NCI-H1092 treated with DMSO at 0.1 percent for 48 hours (cell line): ENCODE measurements around the gene PTPRH.
"Not testable (repeated sequence)": the region's sequence is repeated elsewhere in the genome, so short reads cannot be mapped to it uniquely, and the experiment has no call there.

Source experiments
- DNase-seq: peaks from one replicate; lab custom pipeline; 2025; lab: John Stamatoyannopoulos, UW

Gene PTPRH

DNA sequence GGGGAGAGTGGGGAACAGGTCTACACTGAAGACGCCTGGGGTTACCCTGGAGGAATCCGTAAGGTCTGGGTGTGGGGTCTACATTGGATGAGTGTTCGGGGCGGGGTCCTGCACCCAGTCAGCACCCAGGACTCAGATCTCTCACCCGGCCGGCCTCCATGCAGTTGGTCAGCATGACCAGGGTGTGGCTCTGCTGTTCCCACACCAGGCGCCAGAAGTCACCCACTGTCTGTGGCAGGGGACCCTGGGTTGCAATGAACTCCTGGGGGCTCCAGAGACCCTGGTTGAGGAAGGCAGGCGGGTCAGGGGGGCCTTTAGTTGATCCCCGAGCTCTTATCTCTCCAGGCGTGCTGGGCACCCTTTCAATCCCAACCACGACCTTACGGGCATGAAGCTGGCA is 23.2 kb downstream of the PTPRH start:
- no peak for DNase-seq

- DNase-seq = no peak
Measured at GRCh38 chr19:55181740-55182139, 27.6 kb downstream of the PTPRH start.

GRCh38 chr19:55179606-55180484 is 29.5 kb downstream of the PTPRH start, which contains the start of gene SYT5:
SYT5 (minus strand) TSS chr19:55180289; CDS start chr19:55179041, 1,248 bp downstream.
- no peak for DNase-seq

- peak; percentile 79 for DNase-seq
Measured at GRCh38 chr19:55178781-55179599, 30.3 kb downstream of the PTPRH start.

DNA sequence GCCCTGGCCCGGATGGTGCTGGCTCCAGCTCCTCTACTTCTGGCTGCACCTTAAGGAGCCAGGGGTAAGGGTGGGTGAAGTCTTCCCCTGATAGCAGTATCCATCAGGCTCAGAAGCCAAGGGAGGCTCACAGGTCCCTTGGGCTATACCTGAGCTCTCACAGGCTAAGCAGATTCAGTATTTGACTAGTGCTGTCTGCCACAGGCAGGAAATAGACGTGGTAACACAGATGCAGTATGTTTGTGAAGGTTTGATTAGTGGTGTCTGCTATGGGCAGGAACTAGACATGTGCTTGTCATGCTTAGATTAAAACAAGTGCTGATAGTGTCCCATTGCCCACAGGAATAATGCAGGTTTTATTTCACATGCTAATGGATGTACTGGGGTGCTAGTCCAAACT is 33.2 kb downstream of the PTPRH start:
- no peak for DNase-seq

DNA sequence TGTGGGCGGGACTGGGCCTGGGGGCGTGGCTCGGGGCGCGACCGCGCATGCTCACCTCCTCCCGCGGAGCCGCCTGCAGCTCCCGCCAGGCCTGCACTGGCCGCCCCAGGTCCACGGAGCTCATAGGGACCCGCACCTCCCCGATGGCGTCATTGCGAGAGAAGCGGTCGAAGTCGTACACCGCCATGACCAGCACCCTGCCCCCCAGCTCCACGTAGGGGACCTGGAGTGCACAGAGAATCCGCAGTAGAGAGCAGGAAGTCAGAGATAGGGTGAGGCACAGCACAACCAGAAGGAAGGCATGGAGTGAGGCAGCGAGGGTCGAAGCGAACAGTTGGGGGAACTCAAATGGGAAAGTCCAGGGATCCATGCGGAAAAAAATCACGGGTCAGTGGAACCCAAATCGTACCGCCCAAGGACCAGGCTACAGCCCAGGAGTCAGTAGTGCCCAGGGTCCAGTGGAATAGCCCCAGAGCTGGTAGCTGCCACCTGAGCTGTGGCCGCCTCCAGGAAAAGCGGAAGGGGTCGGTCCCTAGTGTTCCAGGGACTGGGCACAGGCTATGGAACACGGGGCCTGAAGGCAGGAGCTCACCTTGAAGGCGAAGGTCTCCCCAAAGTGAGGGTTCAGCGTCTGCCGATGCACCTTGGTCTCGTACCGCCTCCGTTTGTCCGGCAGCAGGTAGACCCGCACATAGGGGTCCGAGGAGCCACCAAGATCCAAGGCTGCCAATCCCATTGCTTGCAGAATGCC is 34.0 kb downstream of the PTPRH start:
- DNase-seq = no peak

DNA sequence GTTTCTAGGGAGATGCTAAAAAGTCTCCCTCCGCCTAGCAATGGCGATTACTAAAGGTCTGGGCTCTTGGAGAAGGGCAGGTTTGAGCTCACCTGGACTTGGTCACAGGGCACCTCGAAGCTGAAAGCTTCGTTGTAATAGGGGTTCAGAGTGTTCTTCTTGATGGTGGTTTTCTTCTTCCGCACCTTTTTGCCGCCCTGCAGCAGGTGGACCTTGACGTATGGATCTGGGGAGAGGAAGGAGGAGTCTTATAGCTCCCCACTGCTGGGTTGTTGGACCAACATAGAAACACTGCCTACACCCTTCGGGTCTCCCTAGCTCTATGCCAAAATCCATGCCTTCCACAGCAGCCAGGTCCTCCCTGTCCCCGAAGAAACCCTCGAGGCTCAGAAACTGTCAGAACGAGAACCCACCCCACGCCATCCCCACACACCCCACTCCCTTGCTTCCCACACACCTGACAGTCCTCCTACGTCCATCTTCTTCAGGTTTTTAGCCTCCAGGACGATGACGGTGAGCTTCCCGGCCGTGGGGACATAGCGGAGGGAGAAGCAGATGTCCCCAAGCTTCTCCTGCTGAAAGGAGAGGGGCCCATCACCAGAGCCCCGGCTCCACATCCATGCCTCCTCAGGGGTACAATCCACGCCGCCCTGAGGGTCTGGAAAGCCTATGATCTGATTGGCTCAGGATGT is 34.7 kb downstream of the PTPRH start:
- no peak for DNase-seq

DNA sequence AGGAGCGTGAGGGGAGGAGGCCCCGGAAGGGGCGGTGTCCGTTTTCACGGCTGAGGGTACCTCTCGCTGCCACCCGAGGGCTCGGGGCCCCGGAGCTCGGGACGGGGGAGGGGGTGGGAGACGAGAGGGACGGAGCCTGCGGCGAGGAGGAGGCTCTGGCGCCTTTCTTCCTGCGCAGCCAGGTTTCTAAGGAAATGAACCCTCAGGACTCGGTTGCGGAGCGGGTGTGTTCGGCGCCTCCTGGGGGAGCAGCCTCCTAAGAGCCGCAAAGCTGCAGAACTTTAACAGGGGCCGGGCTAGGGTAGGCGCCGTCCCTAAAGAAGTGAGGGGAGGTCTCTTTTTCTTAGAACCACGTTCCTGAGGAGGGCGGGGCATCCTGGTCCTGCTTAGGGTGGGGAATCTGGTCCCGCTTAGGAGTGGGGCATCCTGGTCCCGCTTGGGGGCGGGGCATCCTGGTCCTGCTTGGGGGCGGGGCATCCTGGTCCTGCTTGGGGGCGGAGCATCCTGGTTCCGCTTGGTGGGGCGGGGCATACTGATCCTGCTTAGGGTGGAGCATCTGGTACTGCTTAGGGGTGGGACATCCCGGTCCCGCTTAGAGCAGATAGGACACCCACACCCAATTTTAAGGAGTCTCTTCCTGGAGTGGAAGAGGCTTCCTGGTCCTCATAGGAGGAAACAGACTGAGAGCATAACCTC is 35.4 kb downstream of the PTPRH start:
- DNase-seq = no peak

DNA sequence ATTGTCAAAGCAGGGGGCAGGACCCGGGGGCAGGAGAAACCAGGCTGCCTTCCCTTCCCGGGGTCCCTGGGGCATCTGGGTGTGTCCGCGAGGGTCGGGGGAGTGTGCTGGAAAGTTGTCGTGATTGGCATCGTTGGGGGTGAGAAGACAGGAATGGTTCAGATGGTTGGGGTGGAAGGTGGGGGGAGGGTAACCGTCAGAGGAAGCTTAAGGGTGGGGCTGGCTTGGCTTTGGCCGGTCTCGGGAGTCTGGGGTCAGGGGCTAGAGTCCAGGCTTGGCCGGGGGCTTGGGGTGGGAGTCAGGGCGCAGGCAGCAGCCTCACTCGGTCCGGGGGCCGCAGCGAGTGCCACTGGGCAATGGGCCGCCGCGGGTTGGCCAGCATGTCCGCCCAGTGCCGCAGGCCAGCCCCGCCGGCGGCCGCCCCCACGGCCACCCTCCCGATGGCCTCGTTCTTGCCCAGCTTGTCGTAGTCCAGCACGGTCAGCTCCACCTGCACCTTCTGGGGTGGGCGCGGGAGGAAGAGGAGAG is 36.1 kb downstream of the PTPRH start:
- DNase-seq = no peak

- DNase-seq = no peak
Measured at GRCh38 chr19:55172741-55173140, 36.6 kb downstream of the PTPRH start.

- DNase-seq = not testable (repeated sequence)
Measured at GRCh38 chr19:55172318-55172717, 37.0 kb downstream of the PTPRH start.

DNA sequence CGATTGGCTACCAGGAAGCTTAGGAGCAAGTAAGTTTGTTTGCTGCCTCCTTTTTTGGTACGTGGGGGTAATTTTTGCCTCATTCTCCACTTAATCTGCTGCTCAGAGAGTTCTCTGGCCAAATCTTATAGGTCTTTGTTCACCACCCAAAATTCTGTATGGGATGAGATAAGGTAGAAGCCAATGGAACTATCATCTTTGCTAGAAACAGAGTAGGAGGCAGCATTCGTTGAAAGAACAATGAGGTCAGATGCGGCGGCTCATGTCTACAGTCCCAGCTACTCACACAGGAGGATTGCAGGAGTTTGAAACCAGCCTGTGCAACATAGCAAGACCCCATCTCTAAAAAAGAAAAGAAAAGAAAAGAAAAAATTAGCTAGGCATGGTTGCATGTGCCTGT is 37.9 kb downstream of the PTPRH start:
- DNase-seq = no peak

- no peak for DNase-seq
Measured at GRCh38 chr19:55169136-55169535, 40.2 kb downstream of the PTPRH start.

DNA sequence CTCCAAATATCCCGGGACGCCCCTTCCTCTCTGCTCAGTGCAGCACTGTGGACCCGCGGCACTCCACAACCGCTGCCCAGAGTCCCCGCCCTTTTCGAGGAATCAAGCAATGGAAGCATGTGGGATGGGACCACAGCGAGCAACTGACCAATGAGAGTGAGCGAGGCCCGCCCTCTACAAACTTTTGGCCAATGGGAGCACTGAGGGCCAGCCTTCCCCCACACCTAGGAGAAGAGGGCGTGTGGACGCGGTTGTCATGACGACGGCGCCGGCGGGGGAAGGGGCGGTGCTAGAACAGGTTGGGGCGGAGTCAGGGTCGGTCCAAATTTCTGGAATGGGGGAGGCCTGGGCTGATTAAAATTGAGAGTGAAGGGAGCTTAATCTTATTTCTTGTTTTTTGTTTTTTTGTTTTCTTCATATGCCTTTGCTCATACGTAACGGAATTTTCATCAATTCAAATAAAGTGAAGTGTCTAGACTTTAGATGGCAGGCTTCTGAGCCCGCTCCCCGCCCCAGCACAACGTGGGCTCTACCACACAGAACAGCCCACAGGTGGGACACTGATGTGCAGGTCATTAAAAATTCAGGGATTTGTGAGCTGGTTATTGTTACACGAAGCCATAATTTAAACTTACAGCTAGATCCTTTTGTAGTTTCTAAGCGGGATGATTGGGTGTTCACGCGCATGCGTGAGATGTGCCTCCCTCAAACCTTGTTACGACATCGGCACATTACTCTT is 42.6 kb downstream of the PTPRH start, which contains the start of gene DNAAF3:
Gene DNAAF3 (minus strand): TSS at position 84 of the 739 bp plus-strand sequence. CDS start 200 bp downstream, outside the sequence.
- DNase-seq = peak; percentile 74

DNA sequence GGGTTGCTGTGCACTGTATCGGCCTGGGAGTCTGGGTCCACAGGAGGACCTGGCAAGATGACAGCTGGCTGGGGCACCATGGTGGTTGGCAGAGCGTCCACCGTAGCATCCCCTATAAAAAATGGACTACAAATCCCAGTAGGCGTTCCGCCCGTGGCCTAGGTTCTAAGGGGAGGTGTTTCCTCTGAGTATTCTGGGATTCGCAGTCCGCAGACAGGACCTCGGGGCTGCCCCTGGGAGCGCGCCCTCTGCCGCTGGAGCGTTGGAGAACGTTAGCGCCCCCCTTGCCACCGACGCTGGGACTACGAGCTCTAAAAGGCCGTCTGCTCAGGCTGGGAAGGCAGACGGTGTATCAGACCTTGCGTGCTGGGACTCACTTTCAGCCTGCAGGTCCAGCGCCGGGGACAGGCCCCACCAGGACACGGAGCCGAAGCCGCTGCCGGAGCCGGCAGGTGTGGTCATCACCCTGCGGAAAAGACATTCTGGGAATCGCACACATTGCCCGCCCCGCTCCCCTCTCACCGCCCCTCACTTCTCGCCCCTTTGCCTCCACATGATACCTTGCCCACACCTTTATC is 43.3 kb downstream of the PTPRH start:
- peak; percentile 5 for DNase-seq

- no peak for DNase-seq
Measured at GRCh38 chr19:55161571-55162322, 47.6 kb downstream of the PTPRH start.

- DNase-seq = no peak
Measured at GRCh38 chr19:55160986-55161365, 48.3 kb downstream of the PTPRH start.

DNA sequence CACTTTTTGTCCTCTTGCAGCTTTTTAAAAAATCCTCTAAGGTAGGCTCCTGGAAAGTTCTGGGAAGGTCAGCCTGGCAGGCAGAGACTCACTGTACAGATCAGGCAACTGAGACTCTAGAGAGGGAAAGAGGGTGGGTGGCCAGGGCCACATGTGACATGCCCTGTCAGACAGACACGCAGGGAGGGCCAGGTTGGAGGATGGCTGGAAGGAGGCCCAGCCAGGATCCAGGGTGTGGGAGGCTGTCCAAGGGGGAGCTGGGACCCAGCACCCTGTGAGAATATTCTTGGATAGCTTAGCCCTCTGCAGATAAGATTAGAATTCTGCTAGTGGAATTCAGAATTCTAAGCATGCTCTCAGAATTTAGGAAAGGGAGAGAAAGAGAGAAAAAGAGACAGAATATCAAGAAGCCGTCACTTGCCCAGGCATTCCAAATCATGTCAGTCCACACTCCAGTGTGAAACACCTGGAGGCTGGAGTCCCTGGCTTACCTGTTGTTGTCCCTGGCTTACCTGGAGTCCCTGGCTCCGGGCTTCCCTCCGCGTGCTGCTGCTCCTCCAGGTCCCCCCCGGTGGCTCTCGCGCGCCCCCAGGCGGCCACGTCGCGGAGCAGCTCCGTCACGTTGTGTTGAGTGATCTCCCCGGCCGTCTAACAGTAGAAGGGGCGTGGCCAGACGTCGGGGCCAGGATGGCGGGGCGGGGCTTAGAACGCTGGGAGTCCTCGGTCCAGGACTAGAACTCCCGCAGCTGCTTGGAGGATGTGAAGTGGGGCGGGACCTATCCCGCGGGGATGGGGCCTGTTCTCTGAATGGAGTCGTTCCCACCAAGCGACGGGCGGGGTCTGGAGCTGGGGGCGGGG is 48.9 kb downstream of the PTPRH start:
- peak; percentile 61 for DNase-seq
